B cell (primary cell): Measurements from ENCODE around the gene HLA-DRB1. TPM values are rescaled to one million over a fixed set of nuclear protein-coding genes. Genes with fewer than 3 reads are reported as not detected.

ENCODE experiments used
- ATAC-seq: fragments of 200-7000 bp; cut with Tn5 transposase; one replicate; pipeline ENCODE4 v1.10.0; 2021; ENCODE audit warnings: low read depth, mild to moderate bottlenecking, moderate number of reproducible peaks, moderate library complexity
- CTCF ChIA-PET: fragments of 350-600 bp; sonication (Branson Sonifier 250); formaldehyde crosslinking; loops from one replicate; lab custom pipeline; 2021; ENCODE audit warnings: antibody characterized with exemption, inconsistent platforms; lab: Charles Lee
- POLR2A ChIA-PET: fragments of 350-600 bp; sonication (Branson Sonifier 250); formaldehyde crosslinking; loops from one replicate; lab custom pipeline; 2021; ENCODE audit warnings: antibody characterized with exemption; lab: Charles Lee
- DNase-seq: peaks from one replicate; pipeline ENCODE4 v3.0.0; 2013
- H2AFZ ChIP-seq: 2 replicates; pipeline ENCODE4 v1.6.1; 2012; ENCODE audit warnings: mild to moderate bottlenecking, low read depth, low read length; ENCODE audit not compliant: insufficient read depth, poor library complexity, severe bottlenecking
- H3K27ac ChIP-seq, 2 donors: 1 replicate in 1 of 2; 2 replicates in 1 of 2; pipeline ENCODE4 v1.5.1; 2012 to 2013; ENCODE audit warnings: low read length in 2 of 2, mild to moderate bottlenecking in 2 of 2, moderate library complexity in 1 of 2
- H3K27me3 ChIP-seq, 4 experiments: fragments of 200-600 bp in 1 of 4; sonication (generic) in 1 of 4; replicated peaks in 1 of 4; 1 replicate in 2 of 4; 2 replicates in 2 of 4; pipeline versions ENCODE4 v1.6.1 to v1.7.0; 2013 to 2016; ENCODE audit warnings: low read length in 3 of 4, mild to moderate bottlenecking in 2 of 4, mixed read lengths in 1 of 4, moderate library complexity in 1 of 4; ENCODE audit not compliant: insufficient read depth in 4 of 4, control insufficient read depth in 3 of 4; ENCODE audit errors: control extremely low read depth in 1 of 4
- H3K36me3 ChIP-seq, 2 experiments: replicated peaks in 1 of 2; 1 replicate in 1 of 2; 2 replicates in 1 of 2; pipeline versions ENCODE4 v1.6.1 to v1.7.1; 2013; ENCODE audit warnings: low read length in 1 of 2; ENCODE audit not compliant: insufficient read depth in 2 of 2, control insufficient read depth in 1 of 2; ENCODE audit errors: control extremely low read depth in 1 of 2, extremely low read depth in 1 of 2
- H3K4me1 ChIP-seq, 2 donors: fragments of 200-600 bp in 1 of 2; sonication (generic) in 1 of 2; 1 replicate in 1 of 2; 2 replicates in 1 of 2; pipeline versions ENCODE4 v1.5.1 to v1.6.1; 2013 to 2017; ENCODE audit warnings: low read length in 2 of 2; ENCODE audit not compliant: control insufficient read depth in 2 of 2, insufficient read depth in 2 of 2
- H3K4me2 ChIP-seq: replicated peaks from 2 replicates; pipeline ENCODE3; 2012; ENCODE audit warnings: mild to moderate bottlenecking, low read depth, low read length; ENCODE audit not compliant: poor library complexity, severe bottlenecking
- H3K4me3 ChIP-seq, 5 experiments: fragments of 200-600 bp in 1 of 5; sonication (generic) in 1 of 5; 1 replicate in 3 of 5; 2 replicates in 2 of 5; pipeline versions ENCODE4 v1.5.1 to v1.7.0; 2011 to 2016; ENCODE audit warnings: low read length in 4 of 5, mild to moderate bottlenecking in 4 of 5, low read depth in 2 of 5, control low read depth in 1 of 5, moderate library complexity in 1 of 5; ENCODE audit not compliant: insufficient read depth in 1 of 5; ENCODE audit errors: control extremely low read depth in 1 of 5, extremely low read depth in 1 of 5
- H3K79me2 ChIP-seq: fragments of 200-600 bp; sonication (generic); one replicate; pipeline ENCODE4 v1.6.0; 2016; ENCODE audit warnings: low read length; ENCODE audit not compliant: control insufficient read depth, insufficient read depth
- H3K9ac ChIP-seq: fragments of 200-600 bp; sonication (generic); 2 replicates; pipeline ENCODE4 v1.6.1; 2017; ENCODE audit warnings: mild to moderate bottlenecking, low read length, moderate library complexity
- H3K9me3 ChIP-seq, 3 donors: one replicate each; pipeline versions ENCODE4 v1.6.1 to v1.7.1; 2013; ENCODE audit warnings: low read length in 2 of 3; ENCODE audit not compliant: control insufficient read depth in 2 of 3, insufficient read depth in 1 of 3; ENCODE audit errors: control extremely low read depth in 1 of 3
- H4K20me1 ChIP-seq: 2 replicates; pipeline ENCODE4 v1.6.0; 2012; ENCODE audit warnings: mild to moderate bottlenecking, low read length; ENCODE audit not compliant: insufficient read depth, control insufficient read depth, poor library complexity, severe bottlenecking
- H3K27ac Mint-ChIP-seq: one replicate; pipeline ENCODE4 v1.8.0; 2021; ENCODE audit warnings: mixed read lengths
- H3K27me3 Mint-ChIP-seq: one replicate; pipeline ENCODE4 v1.8.0; 2021; ENCODE audit warnings: mixed read lengths
- H3K4me1 Mint-ChIP-seq: one replicate; pipeline ENCODE4 v1.8.0; 2021; ENCODE audit warnings: mixed read lengths
- H3K4me3 Mint-ChIP-seq: one replicate; pipeline ENCODE4 v1.8.0; 2021; ENCODE audit warnings: mixed read lengths
- H3K9me3 Mint-ChIP-seq: one replicate; pipeline ENCODE4 v1.8.0; 2022; ENCODE audit warnings: mixed read lengths; ENCODE audit not compliant: insufficient read depth
- CTCF ChIP-seq: fragments of 200-600 bp; IDR thresholded peaks from one replicate; pipeline ENCODE4 v1.8.0; 2022; ENCODE audit warnings: antibody characterized with exemption, mild to moderate bottlenecking
- EZH2 ChIP-seq: IDR thresholded peaks from 2 replicates; pipeline ENCODE4 v1.6.1; 2012; ENCODE audit warnings: borderline replicate concordance, low read depth, mild to moderate bottlenecking, moderate library complexity, low read length; ENCODE audit not compliant: insufficient read depth, poor library complexity, severe bottlenecking
- WGBS: methylation state at CpG from one replicate; pipeline ENCODE4 v1.1.5; 2013; ENCODE audit warnings: missing lambda C conversion rate; ENCODE audit not compliant: insufficient coverage; 5-methylcytosine and 5-hydroxymethylcytosine counted together
- intact Hi-C: fragments of 100-400 bp; cut with micrococcal nuclease; formaldehyde crosslinking; loops from one replicate; pipeline ENCODE4 v1.10.0; 2022
- polyA minus RNA-seq: library from RNA; depleted of rRNA, polyadenylated mRNA; stranded (reverse); fragments of >200 nt; gene quantifications from 2 replicates; pipeline ENCODE4 v1.2.3, GENCODE V29; 2012
- polyA plus RNA-seq: library from polyadenylated mRNA; depleted of rRNA; stranded (reverse); fragments of >200 nt; gene quantifications from 2 replicates; pipeline ENCODE4 v1.2.3, GENCODE V29; 2012
- total RNA-seq, 2 donors: library from RNA; stranded (reverse); fragments of 120-200 nt in 1 of 2; gene quantifications; 1 replicate in 1 of 2; 2 replicates in 1 of 2; pipeline versions ENCODE4 v1.2.3 to v1.2.4, GENCODE V29; 2013 to 2022

Gene HLA-DRB1
- total RNA-seq (559 and 584 TPM in 2 replicates), polyA plus RNA-seq (1,038 and 1,240 TPM in 2 replicates), polyA minus RNA-seq (830 and 955 TPM in 2 replicates)
- total RNA-seq (2013) = 1,273 TPM

GRCh38 chr6:32589596-32590449 lies at the start of gene HLA-DRB1:
HLA-DRB1 (minus strand) TSS chr6:32589848; CDS start chr6:32589742, 106 bp downstream.
- peaks cover 0 to 8% of the 10 kb centered on the region in 2 experiments for H3K36me3 ChIP-seq
- H3K9me3 ChIP-seq = no peaks in the 10 kb centered on the region
- H3K27me3 Mint-ChIP-seq = no peaks in the 10 kb centered on the region
- peaks cover 0 to 13% of the 10 kb centered on the region in 2 donors for H3K4me1 ChIP-seq
- peak within 1 kb of the TSS; percentile 73 for H3K4me2 ChIP-seq
- intact Hi-C loops = loop anchor here (2.0 to 5.0 kb wide), 2 partner anchors 13 to 32 kb away; no protein-coding TSS in a partner anchor
- no peak for TF ChIP-seq CTCF
- TF ChIP-seq EZH2 = no peak
- peak within 1 kb of the TSS in 4 of 5 experiments; percentile 52 to 72 (median 62) for H3K4me3 ChIP-seq
- H3K27me3 ChIP-seq = no peaks in the 10 kb centered on the region
- DNase-seq = peak; percentile 87
- peaks cover 48% of the 10 kb centered on the region for H3K79me2 ChIP-seq
- peak within 1 kb of the TSS; percentile 100 for H3K27ac Mint-ChIP-seq
- H2AFZ ChIP-seq = no peak within 1 kb of the TSS
- POLR2A ChIA-PET = interaction anchor here (1.3 to 4.2 kb wide), 4 partner anchors 14 to 107 kb away, joined by 4 to 55 read pairs (median 10); partner anchors contain the start of gene HLA-DRB5
- no peaks in the 10 kb centered on the region for H3K9me3 Mint-ChIP-seq
- H3K9ac ChIP-seq = peak within 1 kb of the TSS; percentile 79
- CTCF ChIA-PET = interaction anchor here (0.7 kb wide), 1 partner anchor 60 kb away, joined by 3 read pairs; the partner anchor contains the start of gene HLA-DRB5
- WGBS = 0% methylated on average over 1 of the region's 9 CpGs
- no peaks in the 10 kb centered on the region for H4K20me1 ChIP-seq
- H3K4me3 Mint-ChIP-seq = peak within 1 kb of the TSS; percentile 97
- ATAC-seq = peak; percentile 94
- peaks cover 63% of the 10 kb centered on the region for H3K4me1 Mint-ChIP-seq
- H3K27ac ChIP-seq = peak within 1 kb of the TSS; percentile 74 to 86
